GM18867 (cell line): Measurements from ENCODE around the gene PYGO2.
A peak's percentile ranks its signal among the peaks of the same experiment; 100 is the strongest.

Source experiments
- ATAC-seq: cut with Tn5 transposase; IDR thresholded peaks from one replicate; pipeline ENCODE4 v1.9.1; 2021; ENCODE audit warnings: mild to moderate bottlenecking, moderate library complexity; ENCODE audit not compliant: unreplicated experiment

Gene PYGO2

GRCh38 chr1:154944401-154945159 lies 17.0 kb downstream of the PYGO2 start:
- no peak for ATAC-seq

DNA sequence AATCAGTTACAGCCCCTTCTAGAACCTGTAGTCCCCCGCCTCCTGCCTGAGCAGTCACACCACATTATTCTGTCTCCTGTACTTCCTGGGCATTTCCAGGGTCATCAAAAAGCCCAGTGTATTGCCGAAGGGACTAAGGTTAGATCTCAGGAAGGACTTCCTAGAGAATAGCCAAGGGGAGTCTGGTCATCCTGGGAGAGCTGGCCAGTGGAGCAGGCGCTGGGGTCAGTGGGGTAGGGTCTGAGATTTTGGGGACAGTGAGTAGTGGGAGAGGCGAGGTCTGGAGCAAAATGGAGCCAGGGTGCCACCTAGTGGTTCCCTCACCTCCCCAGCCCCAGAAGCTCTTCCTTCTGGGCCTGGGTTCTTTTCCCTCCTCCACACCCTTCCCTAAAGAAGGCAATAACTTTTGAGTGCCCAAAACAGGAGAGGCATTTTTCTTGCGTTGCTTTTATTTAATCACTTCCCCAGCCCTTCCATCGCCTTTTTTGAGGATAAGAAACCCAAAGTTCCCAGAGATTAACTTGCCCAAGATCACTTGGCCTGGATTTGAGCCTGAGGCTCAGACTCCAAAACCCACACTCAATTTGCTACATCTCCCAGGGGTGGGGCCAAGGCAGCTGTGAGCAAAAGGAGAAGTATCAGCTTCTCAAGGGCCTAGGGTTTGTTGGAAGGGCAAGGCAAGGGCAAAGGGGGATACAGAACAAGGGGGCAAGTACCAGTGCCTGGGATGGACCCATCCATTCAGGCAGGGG lies 17.8 kb downstream of the PYGO2 start:
- no peak for ATAC-seq

GRCh38 chr1:154941333-154942013 lies 20.1 kb downstream of the PYGO2 start:
- no peak for ATAC-seq

DNA sequence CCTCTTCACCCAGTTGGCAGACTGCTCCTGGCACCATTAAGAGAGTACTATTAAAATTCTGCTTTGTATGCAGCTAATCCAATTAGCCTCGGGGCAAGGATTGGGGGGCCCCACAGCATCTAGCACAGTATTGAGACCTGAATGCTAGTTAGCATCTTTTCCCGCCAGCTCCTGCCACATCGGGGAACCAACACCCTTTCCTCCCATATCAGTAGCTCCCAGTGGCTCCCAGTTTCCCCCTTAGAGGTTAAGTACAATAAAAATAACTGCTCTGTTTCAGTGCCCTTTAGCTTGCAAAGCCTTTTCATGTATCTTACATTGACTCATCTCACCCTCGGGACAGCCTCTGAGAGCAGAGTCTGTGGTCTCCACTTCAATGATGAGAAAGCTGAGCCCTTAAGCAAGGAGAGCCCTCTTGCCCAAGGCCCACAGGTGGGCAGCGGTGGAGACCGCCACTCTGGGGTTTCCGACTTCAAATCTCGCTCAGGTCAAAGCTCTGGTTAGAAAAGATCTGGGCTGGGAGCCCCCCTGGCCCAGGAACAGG lies 20.9 kb downstream of the PYGO2 start:
- no peak for ATAC-seq

DNA sequence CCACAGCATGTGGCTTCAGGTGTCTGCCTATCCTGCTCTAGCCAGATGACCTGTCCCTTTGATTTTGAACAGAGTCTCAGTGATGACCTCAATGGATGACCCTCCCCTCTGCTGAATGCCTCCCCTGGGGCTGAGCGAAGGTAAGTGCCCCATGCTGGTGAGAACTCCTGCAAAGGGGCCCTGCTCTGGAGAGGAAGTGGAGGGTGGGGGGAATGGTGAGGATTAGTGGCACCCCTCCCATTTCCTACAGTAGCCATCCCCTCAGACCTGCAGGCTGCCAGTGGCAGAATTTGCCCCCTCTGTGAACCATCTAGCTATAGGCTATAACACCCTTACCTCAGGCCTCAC lies 21.4 kb downstream of the PYGO2 start:
- ATAC-seq = no peak

DNA sequence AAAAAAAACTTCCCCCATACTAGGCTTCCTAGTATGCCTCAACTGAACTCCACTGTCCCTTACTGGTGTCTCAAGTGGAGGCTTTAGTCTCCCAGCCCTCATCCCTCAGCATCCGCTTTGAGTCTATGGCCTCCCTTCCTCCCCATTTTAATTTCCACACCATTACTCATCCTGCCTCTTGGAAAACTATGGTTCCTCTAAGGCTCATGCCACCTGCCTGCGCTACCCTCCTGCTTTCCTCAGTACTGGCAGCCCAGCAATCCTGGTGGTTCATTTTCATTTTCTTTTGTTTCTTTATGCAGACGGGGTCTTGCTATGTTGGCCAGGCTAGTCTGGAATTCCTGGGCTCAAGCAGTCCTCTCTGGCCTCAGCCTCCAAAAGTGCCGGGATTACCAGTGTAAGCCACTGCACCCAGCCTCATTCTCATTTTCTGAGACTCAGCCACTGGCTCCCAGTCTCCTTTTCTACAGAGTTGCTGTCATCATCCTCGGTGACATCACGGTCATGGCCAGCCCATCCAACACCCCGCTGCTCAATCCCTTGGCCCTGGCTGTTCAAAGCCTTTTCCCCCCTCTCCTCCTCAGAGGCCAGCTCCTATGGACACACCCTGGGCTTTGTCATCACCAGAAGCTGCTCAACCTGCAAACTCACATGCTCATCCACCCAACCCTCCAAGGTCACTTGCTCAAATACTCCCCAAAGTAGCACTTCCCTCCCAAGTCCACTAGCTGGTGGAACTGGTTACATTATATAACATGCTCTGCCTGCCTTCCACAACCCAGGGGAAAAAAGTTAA lies 22.8 kb downstream of the PYGO2 start:
- no peak for ATAC-seq

DNA sequence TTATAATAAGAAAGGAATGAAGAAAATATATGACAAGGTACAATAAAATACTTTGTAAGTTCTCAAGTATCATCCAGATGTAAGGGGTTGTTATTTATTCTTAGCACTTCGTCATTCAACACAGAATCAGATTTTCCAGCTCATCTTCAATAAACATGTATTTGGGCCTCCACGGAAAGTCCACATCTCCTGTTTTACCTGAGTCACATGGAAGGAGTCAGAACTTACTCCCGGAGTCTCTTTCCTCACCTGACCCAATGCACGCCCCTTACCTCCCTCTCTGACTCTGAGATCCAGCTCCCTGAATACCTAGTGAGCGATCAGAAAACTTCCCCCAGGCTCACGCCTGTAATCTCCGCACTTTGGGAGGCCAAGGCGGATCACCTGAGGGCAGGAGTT lies 23.6 kb downstream of the PYGO2 start:
- no peak for ATAC-seq

DNA sequence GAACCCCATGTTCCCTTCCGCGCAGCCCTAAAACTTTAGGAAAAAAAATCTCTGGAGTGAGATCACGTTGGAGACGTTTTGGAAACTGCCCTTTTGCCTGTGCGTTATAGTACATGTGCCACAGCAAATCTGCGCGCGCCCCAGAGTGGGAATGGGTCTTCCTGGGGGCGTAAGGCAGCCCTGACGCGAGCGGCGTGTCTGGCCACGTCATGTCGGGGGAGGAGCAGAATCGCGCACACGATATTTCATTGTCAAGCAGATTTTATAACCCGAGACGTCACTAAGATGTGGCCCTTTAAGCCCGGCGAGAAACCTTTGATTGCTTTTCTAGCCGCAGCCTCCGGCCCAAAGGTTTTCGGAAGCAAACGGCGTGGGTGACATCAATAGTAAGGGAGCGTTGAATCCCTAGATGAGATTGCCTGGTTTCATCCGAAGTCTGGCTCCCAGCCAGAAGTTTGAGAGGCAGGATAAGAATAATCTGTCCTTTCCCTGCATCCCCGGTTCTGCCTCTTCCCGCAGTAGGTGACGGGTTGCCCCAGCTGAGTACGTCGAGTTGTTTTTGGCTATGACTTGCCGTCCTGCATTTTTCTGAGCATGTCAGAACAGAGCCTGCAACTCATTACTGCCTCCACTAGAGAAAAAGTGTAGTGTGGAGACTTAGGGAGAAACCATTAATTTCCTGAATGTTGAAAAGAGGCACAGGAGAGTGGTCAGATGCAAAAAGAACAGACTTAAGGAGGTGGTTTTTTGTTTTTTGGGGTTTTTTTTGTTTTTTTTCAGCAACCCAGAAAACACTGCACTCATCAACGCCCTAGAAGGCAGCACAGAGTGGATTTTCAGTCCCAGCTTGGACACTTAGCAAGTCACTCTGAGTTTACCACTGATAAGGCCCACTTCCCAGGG lies 24.2 kb downstream of the PYGO2 start:
- ATAC-seq = peak; percentile 67

DNA sequence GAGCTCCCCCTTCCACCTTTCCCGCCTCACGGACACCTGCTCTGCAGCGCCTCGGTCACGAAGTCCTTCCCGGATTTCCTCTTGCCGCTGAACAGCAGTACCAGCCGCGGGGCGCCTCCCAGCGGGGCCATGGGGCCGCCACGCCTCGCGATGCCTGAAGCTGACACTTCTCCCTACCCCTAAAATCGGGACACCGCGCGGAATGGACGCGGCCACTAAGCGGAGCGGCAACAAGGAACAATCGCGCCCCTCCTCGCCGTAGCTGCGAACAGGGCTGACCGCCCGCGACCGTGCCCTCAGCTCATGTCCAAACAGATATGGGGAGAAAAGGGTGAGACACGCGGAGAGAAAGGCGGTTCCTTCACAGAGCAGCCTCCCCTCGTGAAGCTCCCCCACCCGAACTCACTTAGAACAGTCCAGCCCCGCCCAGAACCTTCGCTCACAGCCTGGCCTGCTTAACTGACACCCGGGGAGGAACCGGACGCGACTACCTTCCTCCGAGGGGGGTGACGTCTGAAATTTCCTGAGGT lies 25.0 kb downstream of the PYGO2 start, which contains the start of gene PMVK:
Gene PMVK, minus strand, starts transcription at position 165 of the 530 bp plus-strand sequence. Its CDS starts 34 bp downstream, at position 131.
- ATAC-seq = peak; percentile 80

DNA sequence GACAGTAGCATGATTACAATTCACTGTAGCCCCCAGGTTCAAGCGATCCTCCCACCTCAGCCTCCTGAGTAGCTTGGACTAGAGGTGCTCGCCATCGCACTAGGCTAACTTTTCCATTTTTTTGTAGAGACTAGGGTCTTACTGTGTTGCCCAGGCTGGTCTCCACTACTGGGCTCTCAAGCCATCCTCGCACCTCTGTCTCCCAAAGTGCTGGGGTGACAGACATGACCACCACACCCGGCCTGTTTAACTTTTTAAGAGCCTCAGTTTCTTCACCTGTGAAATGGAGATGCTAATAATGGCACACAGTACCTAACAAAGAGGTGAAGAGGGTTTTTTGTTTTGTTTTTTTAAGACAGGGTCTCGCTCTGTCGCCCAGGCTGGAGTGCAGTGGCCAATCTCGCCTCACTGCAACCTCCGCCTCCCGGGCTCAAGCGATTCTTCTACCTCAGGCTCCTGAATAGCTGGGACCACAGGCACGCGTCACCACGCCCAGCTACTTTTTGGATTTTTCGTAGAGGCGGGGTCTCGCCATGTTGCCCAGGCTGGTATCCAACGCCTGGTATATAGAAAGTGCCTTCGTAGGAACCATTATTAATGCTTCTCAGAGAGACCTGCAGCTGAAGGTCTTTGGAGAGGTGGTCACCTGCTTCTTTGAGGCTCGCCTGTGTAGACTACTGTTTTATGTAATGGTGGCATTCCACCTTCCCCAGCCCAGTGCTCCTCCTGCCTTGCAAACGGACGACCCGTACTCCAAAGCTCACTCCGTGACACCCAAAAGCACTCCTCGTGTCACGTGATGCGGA lies 25.6 kb downstream of the PYGO2 start:
- peak; percentile 4 for ATAC-seq

GRCh38 chr1:154934358-154934948 lies 27.1 kb downstream of the PYGO2 start:
- ATAC-seq = no peak

GRCh38 chr1:154931940-154932487 lies 29.6 kb downstream of the PYGO2 start:
- no peak for ATAC-seq

DNA sequence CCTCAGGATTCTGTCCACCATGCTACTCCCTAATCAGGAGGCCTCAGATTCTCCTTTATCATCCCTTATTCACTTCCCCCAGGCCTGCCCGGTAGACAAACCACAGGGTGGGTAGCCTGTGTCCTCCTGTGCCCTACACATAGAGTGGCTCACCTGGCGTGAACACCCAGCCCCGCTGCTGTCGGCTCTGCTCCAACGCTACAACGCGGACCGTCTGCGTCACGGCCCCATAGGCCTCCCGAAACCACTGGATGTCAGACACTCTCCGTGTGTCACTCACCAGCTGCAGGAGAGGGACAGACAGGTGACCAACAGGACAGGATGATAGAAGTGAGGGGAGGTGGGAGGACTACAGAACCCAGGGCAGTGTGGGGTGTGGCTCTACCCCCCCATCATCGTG lies 35.4 kb downstream of the PYGO2 start:
- ATAC-seq = no peak

DNA sequence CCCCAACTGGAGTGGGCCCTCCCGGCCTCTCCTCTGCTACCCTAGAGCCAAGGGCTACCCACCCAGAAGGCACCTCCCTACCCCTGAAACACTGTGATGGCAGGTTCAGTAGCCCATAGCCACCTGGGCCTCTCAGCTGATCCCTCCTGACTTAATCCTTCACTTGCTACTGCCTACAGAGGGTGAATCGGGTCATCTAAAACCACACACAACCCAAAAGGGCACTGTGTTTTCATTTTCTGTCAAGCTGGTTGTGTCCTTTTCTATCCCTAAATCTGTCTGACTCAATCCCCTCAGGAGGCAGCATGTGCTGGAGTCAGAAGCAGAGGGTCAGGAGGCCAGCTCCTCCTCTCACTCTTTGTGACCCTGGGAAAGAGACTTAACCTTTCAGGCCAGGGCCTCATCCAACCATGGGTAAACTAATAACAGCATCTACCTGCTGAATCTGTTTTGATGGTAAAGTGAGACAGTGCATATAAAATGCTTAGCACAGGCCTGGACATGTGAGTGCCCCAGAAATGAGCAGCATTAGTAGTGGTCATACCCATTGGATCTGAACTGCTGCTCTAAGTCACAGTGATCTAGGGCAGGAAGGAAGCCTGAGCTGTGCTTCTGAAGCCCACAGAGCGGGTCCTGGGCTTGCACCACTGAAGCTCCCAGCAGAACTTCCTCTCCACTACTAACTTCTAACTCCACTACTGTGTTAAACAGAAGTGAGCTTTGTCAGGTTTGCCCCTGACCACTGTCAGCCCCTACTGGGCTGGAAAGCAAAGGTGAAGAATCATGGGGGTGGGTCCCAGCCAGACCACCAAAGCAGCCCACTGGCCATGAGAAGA lies 36.0 kb downstream of the PYGO2 start:
- ATAC-seq = no peak

DNA sequence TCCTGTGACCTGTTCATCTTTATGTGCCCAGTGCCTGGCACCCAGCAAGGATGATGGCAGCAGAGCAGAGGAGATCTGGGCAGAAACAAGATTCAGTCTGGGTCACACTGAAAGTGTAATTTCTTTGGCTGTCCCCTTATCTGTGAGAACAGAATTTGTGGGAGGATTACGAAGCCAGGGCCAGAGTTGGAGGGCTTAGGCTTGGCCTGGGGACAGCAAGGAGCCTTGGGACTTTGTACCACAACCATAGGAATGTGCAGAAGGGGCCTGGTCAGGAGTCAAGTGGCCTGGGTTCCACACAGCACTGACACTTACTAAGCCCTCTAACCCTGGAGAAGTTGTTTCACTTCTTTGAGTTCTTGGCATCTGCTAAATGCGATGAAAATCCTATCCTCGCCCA lies 37.9 kb downstream of the PYGO2 start:
- ATAC-seq = no peak

DNA sequence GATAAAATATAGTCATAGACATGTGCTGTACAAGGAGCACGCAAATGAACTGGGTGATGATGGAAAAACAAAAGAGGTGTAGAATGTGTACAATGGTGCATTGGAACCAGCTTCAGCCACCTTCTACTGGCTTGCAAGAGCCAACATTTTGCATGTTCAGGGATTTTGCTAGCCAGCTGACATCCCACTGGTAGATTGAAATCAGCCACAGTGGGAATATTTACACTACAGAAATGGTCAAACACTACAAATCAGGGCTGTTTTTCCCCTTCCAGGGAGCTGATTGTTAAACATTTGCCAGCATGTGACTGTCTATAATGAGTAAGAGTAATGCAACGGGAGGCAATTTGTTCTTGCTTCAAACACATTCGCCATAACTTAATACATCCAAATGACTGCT lies 48.3 kb downstream of the PYGO2 start:
- no peak for ATAC-seq

GRCh38 chr1:154912755-154913154 lies 48.8 kb downstream of the PYGO2 start:
- no peak for ATAC-seq
